ENCODE measurements around the gene EVPL. TPM values are rescaled to one million over a fixed set of nuclear protein-coding genes. Genes with fewer than 3 reads are reported as not detected.

The EVPL gene
- total and polyA plus RNA-seq, 9 donors, result 0.15 to 7.2 (median 1.0) TPM

DNA sequence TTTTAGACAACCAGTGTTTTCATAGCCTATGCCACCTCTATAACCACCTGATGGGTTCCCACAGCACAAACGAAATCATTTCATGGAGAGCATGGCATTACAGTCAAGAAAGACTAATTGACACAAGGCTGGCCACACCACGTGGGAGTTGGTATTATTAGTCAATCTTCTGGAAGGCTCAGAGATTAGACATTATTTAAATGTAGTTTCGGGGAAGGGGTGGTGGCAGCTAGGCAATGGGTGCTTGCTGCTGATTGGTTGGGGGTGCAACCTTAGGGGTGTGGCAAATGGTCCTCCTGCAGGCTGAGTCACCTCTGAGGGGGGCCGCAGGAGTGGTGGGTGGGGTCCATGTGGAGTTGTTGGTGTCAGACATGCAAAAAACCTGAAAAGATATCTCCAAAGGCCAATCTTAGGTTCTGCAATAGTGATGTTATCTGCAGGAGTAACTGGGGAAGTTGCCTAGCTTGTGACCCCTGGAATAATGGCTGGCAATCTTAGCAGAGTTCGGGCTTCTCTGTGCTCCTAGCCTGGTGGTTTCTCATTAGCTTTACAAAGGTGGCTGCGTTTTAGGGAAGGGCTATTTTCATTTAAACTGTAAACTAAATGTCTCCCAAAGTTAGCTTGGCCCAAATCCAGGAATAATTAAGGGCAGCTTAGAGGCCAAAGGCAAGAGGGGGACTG, 43.5 kb downstream of the EVPL start:
- Histone ChIP-seq H3K4me1 (ENCODE audit: insufficient read depth) (no peaks in the 10 kb centered on the region), H3K27me3 (no peaks in the 10 kb centered on the region), H3K9me3 (no peaks in the 10 kb centered on the region), H3K36me3 (no peaks in the 10 kb centered on the region), H3K4me3 (no peak overlapping the region), H3K27ac (no peak overlapping the region)
- DNase-seq, result peak in 1 of 5 donors; percentile 13
- WGBS, 3 donors, result 45 to 50% (median 47%) methylated on average over 6 of the region's 6 CpGs
- no peak for TF ChIP-seq EP300 (IDR thresholded peaks at IDR 0.05)
- no peak for TF ChIP-seq POLR2A (IDR thresholded peaks at IDR 0.05)
- TF ChIP-seq, protein P1, sequence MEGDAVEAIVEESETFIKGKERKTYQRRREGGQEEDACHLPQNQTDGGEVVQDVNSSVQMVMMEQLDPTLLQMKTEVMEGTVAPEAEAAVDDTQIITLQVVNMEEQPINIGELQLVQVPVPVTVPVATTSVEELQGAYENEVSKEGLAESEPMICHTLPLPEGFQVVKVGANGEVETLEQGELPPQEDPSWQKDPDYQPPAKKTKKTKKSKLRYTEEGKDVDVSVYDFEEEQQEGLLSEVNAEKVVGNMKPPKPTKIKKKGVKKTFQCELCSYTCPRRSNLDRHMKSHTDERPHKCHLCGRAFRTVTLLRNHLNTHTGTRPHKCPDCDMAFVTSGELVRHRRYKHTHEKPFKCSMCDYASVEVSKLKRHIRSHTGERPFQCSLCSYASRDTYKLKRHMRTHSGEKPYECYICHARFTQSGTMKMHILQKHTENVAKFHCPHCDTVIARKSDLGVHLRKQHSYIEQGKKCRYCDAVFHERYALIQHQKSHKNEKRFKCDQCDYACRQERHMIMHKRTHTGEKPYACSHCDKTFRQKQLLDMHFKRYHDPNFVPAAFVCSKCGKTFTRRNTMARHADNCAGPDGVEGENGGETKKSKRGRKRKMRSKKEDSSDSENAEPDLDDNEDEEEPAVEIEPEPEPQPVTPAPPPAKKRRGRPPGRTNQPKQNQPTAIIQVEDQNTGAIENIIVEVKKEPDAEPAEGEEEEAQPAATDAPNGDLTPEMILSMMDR (IDR thresholded peaks at IDR 0.05), result no peak
- intact Hi-C loops (cut with DNase I), result no loop called here

DNA sequence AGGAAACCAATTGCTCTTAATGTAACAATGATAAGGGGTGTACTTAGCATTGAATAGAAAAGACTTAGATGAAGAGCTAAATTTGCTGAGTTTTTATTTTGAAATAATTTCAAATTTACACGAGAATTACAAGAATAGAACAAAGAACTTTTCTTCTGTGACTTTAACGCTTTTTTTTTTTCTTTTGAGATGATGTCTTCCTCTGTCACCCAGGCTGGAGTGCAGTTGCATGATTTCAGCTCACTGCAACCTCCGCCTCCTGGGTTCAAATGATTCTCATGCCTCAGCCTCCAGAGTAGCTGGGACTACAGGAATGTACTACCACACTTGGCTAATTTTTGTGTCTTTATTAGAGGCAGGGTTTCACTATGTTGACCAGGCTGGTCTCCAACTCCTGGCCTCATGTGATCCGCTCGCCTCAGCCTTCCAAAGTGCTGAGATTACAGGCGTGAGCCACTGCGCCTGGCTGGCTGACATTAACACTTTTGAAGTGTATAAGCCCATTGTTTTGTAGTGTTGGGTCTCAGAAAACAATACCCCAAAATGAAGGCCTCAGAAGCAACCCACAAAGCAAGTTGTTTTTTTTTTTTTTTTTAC, 46.0 kb downstream of the EVPL start:
- TF ChIP-seq, protein P1 (IDR thresholded peaks at IDR 0.05), result no peak
- TF ChIP-seq EP300 (IDR thresholded peaks at IDR 0.05), result no peak
- TF ChIP-seq POLR2A (IDR thresholded peaks at IDR 0.05), result no peak
- intact Hi-C loops (cut with DNase I), result no loop called here
- peak in 1 of 5 donors; percentile 28 for DNase-seq
- WGBS, 3 donors, result 72 to 86% (median 79%) methylated on average over 7 of the region's 7 CpGs
- Histone ChIP-seq H3K27ac (peak overlapping the region in 1 of 2 donors; percentile 24), H3K4me3 (no peak overlapping the region), H3K9me3 (no peaks in the 10 kb centered on the region), H3K4me1 (ENCODE audit: insufficient read depth) (no peaks in the 10 kb centered on the region), H3K27me3 (no peaks in the 10 kb centered on the region), H3K36me3 (no peaks in the 10 kb centered on the region)

DNA sequence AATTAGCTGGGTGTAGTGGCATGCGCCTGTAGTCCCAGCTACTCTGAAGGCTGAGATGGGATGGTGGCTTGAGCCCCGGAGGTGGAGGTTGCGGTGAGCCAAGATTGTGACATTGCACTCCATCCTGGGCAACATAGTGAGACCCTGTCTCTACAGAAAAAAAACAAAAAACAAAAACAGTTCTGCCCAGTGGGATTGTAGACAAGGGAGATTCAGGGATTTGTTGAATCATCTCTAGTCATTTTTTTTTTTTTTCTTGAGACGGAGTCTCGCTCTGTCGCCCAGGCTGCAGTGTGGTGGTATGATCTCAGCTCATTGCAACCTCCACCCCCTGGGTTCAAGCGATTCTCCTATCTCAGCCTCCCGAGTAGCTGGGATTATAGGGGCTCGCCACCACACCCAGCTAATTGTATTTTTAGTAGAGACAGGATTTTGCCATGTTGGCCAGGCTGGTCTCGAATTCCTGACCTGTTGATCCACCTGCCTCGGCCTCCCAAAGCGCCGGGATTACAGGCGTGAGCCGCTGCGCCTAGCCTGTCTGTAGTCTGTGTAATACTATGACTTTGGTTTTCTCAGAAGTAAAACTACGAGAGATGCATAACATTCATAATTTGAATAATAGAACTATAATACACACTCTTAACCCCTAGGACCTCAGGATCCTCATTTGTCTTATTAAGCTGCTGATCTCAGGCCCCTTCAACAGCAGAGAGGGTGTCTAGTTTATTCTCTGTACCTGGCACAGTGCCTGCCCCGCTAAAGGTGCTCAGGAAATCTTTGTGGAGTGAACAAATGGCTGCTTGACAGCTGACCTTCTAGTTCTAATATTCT, 46.7 kb downstream of the EVPL start:
- Histone ChIP-seq H3K27ac (peak overlapping the region; percentile 93 to 98), H3K4me3 (peak overlapping the region; percentile 74), H3K4me1 (ENCODE audit: insufficient read depth) (peaks cover 1% of the 10 kb centered on the region), H3K36me3 (no peaks in the 10 kb centered on the region), H3K27me3 (no peaks in the 10 kb centered on the region), H3K9me3 (no peaks in the 10 kb centered on the region)
- intact Hi-C loops (cut with DNase I), result no loop called here
- TF ChIP-seq POLR2A (IDR thresholded peaks at IDR 0.05), result no peak
- TF ChIP-seq EP300 (IDR thresholded peaks at IDR 0.05), result no peak
- TF ChIP-seq, protein P1 (IDR thresholded peaks at IDR 0.05), result no peak
- peak in 1 of 5 donors; percentile 33 for DNase-seq
- 83 to 86% (median 83%) methylated on average over 18 of the region's 18 CpGs for WGBS, 3 donors

DNA sequence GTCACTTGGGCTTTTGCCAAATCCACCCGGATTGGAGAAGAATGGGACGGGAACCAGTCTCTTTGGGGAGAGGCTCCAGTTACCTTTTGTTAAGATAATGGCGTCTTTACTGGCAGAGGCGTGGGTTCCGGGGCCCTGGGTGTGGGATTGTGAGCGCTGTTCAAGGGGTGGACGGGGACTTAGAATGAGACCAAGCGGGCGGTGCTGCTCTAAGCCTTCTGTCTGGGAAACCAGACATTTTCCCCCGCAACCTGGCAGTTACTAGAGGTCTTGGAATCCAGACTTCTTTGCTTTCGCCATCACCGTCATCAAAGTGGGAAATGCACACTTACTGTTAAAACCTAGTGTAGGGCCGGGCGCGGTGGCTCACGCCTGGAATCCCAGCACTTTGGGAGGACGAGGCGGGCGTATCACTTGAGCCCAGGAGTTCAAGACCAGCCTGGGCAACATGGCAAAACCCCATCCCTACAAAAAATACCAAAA, 47.4 kb downstream of the EVPL start:
- H3K27me3 ChIP-seq, result no peaks in the 10 kb centered on the region
- no peaks in the 10 kb centered on the region for H3K9me3 ChIP-seq
- peak overlapping the region; percentile 93 to 98 for H3K27ac ChIP-seq
- intact Hi-C loops (cut with DNase I), result loop anchor here in 2 of 4 donors (2.0 to 5.0 kb wide), 2 partner anchors 37 to 75 kb away; partner anchors contain the start of genes FBF1 (in 1 of the 2) and MRPL38 (in 1 of the 2)
- 4 to 7% (median 7%) methylated on average over 19 of the region's 19 CpGs for WGBS, 3 donors
- H3K4me3 ChIP-seq, result peak overlapping the region; percentile 74
- no peaks in the 10 kb centered on the region for H3K36me3 ChIP-seq
- peaks cover 1% of the 10 kb centered on the region for H3K4me1 ChIP-seq (ENCODE audit: insufficient read depth)
- no peak for TF ChIP-seq EP300 (IDR thresholded peaks at IDR 0.05)
- no peak for TF ChIP-seq POLR2A (IDR thresholded peaks at IDR 0.05)
- TF ChIP-seq, protein P1 (IDR thresholded peaks at IDR 0.05), result no peak
- no peak for DNase-seq
